Hair follicular keratinocyte (primary cell): Measurements from ENCODE around the gene SEPHS1. TPM values are rescaled to one million over a fixed set of nuclear protein-coding genes. Genes with fewer than 3 reads are reported as not detected.

ENCODE experiments used
- total RNA-seq: library from RNA; depleted of rRNA; stranded (reverse); fragments of >200 nt; gene quantifications from 2 replicates; pipeline ENCODE4 v1.2.3, GENCODE V29; 2015

SEPHS1 gene
- 24.9 and 44.0 TPM in 2 replicates for total RNA-seq

GRCh38 chr10:13348216-13349017 lies at the start of gene SEPHS1:
SEPHS1 (minus strand) TSS chr10:13348293; CDS start chr10:13344950, 3,343 bp downstream.

GRCh38 chr10:13299437-13300287 lies 48.4 kb downstream of the SEPHS1 start, which contains the start of gene PHYH:
PHYH (minus strand) TSS chr10:13300064; CDS start chr10:13300042, 22 bp downstream.

Other genes with a start within 250 kb of the SEPHS1 start
- 50.8 and 77.4 TPM in 2 replicates for gene OPTN, start 248.1 kb downstream of the SEPHS1 start, total RNA-seq
- 3.5 and 14.6 TPM in 2 replicates for gene MCM10, start 186.7 kb downstream of the SEPHS1 start, total RNA-seq
- not detected in 2 replicates for gene UCMA, start 113.9 kb downstream of the SEPHS1 start, total RNA-seq
- gene PHYH, start 48.2 kb downstream of the SEPHS1 start, total RNA-seq: 9.9 and 13.0 TPM in 2 replicates
- 2.9 and 4.2 TPM in 2 replicates for gene BEND7, start 180.7 kb upstream of the SEPHS1 start, total RNA-seq
- gene PRPF18, start 238.7 kb upstream of the SEPHS1 start, total RNA-seq: 19.2 and 19.7 TPM in 2 replicates